Brain microvascular endothelial cell (primary cell): ENCODE results near the gene KCNMA1.

Experiments used
- DNase-seq: peaks from one replicate; pipeline ENCODE4 v3.0.0-alpha.2; 2020
- H3K27ac ChIP-seq: fragments of 250-450 bp; sonication (Bioruptor Pico); 2 replicates; pipeline ENCODE4 v1.5.1; 2020; ENCODE audit warnings: mild to moderate bottlenecking, moderate library complexity
- H3K27me3 ChIP-seq: fragments of 250-450 bp; sonication (Bioruptor Pico); replicated peaks from 2 replicates; pipeline ENCODE4 v1.5.1; 2020; ENCODE audit warnings: mild to moderate bottlenecking
- H3K36me3 ChIP-seq: fragments of 250-450 bp; sonication (Bioruptor Pico); replicated peaks from 2 replicates; pipeline ENCODE4 v1.5.1; 2020; ENCODE audit warnings: mild to moderate bottlenecking
- H3K4me3 ChIP-seq: 2 replicates; pipeline ENCODE4 v1.5.1; 2011; ENCODE audit warnings: low read depth, mild to moderate bottlenecking, control low read depth, low read length, moderate library complexity
- in situ Hi-C: cut with HindIII; loops from 2 replicates; pipeline ENCODE4 v1.10.0; 2017; ENCODE audit warnings: low sequenced_read_pairs, low pct_ligation_motif_present
- TF ChIP-seq, protein P1 (sequence below): IDR thresholded peaks from 2 replicates; pipeline ENCODE4 v1.5.1; 2011; ENCODE audit warnings: low read depth, mild to moderate bottlenecking, moderate library complexity, low read length, control low read depth, inconsistent platforms; ENCODE audit errors: missing control alignments

Gene KCNMA1

DNA sequence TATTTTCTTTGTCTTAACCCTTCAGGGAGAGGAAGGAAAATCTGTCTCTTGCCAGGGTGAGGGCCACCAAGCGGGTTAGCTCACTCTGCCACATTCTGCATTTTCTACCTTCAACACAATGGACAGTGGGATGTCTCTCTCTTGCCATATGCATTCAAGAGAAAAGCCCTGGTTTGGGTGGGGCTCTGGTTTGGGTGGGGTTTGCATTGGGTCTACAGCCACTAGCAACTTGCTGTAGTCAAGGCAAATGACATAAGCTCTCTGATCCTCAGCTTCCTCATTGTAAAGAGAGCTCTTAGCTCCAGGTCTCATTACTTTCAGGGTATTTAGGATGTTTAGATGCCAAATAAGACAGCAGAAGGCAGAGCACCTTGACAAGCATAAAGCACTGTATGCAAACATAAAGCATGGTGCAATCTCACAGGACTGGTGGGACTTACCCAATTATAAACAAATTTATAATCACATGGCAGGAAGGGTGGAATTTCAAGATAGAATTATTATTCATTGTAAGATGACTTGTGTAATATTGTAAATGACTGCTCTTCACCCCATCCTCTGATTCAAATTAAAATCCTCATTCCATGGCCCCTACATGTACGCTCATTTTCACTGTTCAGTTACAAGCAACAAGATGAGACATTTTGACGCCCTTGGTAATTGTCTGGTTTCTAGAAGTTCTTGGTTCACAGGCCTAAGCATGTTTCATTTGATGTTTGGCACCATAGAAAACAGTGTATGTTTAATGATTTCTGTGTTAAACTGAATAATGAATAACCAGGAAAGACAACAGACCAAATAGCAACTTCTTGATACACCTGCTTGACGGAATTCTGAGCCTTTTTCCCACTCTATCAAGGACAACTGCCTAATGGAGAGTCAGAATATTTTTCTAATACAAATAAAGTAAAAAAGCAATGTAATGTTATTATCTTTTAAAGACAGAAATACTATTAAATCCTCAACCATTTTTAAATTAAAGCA is 258.9 kb downstream of the KCNMA1 start:
- no peak for DNase-seq
- Histone ChIP-seq H3K4me3 (no peak overlapping the region), H3K27me3 (no peaks in the 10 kb centered on the region), H3K36me3 (no peaks in the 10 kb centered on the region), H3K27ac (no peak overlapping the region)
- in situ Hi-C loops = no loop called here
- TF ChIP-seq, protein P1, sequence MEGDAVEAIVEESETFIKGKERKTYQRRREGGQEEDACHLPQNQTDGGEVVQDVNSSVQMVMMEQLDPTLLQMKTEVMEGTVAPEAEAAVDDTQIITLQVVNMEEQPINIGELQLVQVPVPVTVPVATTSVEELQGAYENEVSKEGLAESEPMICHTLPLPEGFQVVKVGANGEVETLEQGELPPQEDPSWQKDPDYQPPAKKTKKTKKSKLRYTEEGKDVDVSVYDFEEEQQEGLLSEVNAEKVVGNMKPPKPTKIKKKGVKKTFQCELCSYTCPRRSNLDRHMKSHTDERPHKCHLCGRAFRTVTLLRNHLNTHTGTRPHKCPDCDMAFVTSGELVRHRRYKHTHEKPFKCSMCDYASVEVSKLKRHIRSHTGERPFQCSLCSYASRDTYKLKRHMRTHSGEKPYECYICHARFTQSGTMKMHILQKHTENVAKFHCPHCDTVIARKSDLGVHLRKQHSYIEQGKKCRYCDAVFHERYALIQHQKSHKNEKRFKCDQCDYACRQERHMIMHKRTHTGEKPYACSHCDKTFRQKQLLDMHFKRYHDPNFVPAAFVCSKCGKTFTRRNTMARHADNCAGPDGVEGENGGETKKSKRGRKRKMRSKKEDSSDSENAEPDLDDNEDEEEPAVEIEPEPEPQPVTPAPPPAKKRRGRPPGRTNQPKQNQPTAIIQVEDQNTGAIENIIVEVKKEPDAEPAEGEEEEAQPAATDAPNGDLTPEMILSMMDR = no peak

DNA sequence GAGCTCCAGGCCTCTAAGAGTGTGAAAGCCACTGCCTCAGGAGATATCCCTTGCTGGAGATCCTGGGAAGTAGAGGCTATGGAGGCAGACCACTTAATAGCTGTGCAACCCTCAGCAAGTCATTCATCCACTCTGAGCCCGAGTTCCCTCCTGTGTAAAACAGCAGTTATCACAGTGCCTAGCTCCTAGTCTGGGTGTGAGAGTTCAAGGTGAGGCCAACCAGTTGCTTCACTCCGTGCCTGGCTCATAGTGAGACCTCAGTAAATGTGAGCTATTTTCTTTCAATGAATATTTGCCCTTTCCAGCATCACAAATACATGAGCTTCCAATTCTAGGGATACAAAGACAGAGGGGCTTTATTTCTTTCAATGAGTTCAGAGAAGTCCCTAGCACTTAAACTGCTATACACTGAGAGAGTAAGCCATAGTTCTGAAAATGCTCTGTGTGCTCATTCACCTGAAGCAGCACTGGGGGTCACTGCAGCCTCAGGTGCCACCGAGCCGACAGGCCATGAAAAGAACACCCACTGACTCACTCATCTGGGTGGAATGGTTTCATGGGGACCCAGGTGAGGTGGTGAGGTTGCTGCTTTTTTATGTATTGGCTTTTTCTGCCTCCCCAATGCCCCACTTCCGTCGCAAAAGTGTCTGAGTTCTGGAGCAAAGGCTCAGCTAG is 259.8 kb downstream of the KCNMA1 start:
- Histone ChIP-seq H3K36me3 (no peaks in the 10 kb centered on the region), H3K27ac (no peak overlapping the region), H3K27me3 (no peaks in the 10 kb centered on the region), H3K4me3 (no peak overlapping the region)
- TF ChIP-seq, protein P1 = no peak
- no peak for DNase-seq
- in situ Hi-C loops = no loop called here

DNA sequence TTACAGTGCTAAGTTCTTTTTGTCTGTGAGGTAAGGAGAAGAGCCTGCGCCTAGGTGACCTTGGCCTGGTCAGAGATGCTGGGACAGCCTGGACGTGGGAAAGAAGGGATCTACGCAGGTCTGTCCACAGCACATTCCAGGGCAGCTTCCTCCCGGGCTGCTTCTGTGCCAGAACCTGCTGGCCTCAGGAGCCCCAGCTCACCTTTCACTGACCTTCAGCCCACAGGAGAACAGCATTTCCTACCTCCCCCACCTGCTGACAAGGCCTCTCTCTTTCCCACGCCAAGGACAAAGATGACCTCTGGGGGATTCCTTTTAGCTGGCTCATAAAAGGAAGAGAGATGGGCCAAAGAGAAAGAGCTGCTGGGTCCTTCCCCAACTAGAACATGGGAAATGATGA is 260.6 kb downstream of the KCNMA1 start:
- in situ Hi-C loops = no loop called here
- DNase-seq = peak; percentile 39

DNA sequence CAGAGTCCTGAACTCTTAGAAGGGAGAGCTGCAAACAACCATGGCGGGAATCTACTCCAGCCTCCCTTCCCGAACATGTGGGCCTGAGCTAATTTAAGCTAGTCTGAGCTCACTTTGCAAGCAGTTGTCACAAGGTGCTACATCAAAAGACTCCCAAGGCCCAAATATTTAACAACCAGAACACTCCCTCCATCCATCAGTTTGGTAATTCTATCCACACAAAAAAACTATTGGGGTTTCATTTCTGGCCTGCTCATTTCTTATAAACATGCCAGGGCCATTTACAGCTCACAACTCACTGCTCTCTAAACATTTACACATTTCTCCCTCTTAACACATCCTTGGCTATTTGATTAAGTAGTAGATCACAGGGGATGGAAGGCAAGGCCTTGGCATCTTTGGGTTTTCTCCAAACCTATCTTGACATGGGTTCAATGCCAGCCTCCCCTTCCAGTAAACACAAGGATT is 263.4 kb downstream of the KCNMA1 start:
- no peak overlapping the region for H3K4me3 ChIP-seq
- no peak overlapping the region for H3K27ac ChIP-seq
- H3K27me3 ChIP-seq = no peaks in the 10 kb centered on the region
- DNase-seq = no peak
- no peaks in the 10 kb centered on the region for H3K36me3 ChIP-seq
- TF ChIP-seq, protein P1 = no peak
- in situ Hi-C loops = no loop called here

More for the DNA sequence above, 260.6 kb downstream of the KCNMA1 start:
- Histone ChIP-seq H3K27ac (no peak overlapping the region), H3K36me3 (no peaks in the 10 kb centered on the region), H3K27me3 (no peaks in the 10 kb centered on the region), H3K4me3 (no peak overlapping the region)
- TF ChIP-seq, protein P1 = no peak

DNA sequence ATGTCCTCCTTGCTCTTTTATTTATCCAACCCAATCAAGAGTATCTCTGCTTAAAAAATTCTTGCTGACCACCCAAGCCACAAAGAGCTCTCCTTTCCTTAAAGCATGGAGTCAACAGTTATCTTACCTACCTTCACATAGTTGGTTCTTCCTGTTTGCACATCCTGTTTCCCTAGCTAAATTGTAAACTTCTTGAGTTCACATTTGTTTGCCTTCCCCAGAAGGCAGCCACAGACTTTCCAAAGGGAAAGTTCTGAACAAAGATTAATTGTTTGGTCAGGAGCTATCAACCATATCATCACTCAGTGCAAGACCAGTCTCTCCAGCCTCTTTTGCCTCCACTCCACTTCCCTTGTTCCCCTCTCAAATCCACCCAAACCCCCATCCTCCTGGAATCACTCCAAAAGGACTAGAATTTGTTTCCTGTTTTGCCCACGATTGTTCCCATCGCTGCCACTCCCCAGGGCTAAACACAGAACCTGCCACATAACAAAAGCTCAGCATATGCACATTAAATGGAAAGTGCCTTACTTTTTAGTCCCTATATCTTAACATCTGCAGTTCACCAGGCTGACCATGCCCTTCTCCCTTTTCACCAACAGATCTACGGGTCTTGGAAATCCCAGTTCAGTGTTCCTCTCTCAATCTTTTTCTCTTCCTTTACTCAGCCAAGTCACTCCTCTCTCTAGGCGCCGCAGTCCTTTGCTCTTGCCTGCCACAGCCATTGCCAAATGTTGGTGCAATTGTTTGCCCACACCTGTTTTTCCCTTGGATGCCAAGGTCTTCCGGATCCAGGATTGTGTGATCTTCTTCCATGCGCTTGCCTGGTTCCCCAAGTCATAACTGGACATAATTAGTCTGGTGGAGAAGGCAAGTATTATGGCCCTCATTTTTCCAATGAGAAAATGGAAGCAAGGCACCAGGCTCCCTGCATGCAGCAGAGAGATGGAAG is 265.5 kb downstream of the KCNMA1 start:
- Histone ChIP-seq H3K27ac (no peak overlapping the region), H3K4me3 (no peak overlapping the region), H3K36me3 (no peaks in the 10 kb centered on the region), H3K27me3 (no peaks in the 10 kb centered on the region)
- no peak for DNase-seq
- in situ Hi-C loops = no loop called here
- TF ChIP-seq, protein P1 = no peak
